HG03571 (cell line): Measurements from ENCODE around the gene GNG3.
"Not testable (repeated sequence)": the region's sequence is repeated elsewhere in the genome, so short reads cannot be mapped to it uniquely, and the experiment has no call there.

Experiments used
- ATAC-seq: cut with Tn5 transposase; IDR thresholded peaks from one replicate; pipeline ENCODE4 v1.9.1; 2021; ENCODE audit not compliant: unreplicated experiment

GNG3 gene

DNA sequence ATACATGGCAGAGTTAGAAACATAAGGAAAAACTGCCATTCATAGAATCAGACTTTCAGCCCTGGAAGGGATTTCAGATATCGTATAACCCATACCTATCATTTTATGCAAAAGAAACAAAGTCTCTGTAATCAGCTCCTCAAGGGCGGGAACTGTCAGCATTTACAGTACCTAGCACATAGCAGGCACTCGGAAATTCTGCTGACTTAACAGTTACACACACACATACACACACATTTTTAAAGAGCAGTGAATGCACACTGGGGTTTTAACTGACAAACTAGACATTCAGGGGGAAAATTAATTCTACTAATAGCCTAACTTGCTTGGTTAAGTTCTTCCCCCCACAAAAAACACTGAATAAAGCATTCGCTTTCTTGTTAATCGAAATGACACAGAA, 8.7 kb downstream of the GNG3 start:
- no peak for ATAC-seq

GRCh38 chr11:62716816-62717215, 9.3 kb downstream of the GNG3 start:
- no peak for ATAC-seq

GRCh38 chr11:62719302-62719978, 12.0 kb downstream of the GNG3 start:
- ATAC-seq: no peak

DNA sequence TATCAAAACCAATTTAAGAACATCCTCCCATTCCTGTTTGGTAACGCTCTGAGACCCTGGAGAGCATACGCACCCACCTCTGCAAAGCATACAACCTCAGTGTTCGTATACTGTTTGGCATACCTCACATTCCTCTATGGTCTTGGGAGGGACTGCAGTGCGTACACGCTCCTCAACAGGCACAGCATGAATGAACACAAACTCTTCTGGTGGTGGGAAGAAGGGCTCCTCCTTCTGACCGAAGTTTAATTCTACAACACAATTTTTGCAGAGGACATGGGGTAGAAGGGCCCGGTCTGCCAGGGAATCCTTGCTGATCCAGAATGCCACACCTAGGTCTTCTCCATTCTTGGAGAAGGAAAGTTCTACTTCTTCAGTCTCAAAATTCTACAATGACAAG, 14.5 kb downstream of the GNG3 start:
- ATAC-seq: no peak

DNA sequence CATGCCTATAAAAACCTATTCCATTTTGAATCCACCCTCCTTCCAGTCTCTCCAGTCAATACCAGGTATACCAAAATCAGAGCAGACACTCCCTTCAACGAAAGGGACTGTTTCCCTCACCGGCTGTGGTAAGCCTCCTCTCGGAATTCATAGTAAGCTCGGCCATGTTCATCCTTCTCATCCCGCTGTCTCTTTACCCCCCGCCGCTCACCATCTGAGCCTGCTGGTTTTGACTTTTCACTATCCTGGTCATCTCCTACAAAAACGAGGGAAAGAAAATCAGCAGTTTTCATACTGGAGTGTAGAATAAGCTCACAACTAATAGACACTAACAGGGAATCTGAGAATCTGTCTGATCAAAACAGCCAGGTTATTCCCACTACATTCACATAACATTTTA, 16.7 kb downstream of the GNG3 start:
- no peak for ATAC-seq

GRCh38 chr11:62725646-62726045, 18.2 kb downstream of the GNG3 start:
- no peak for ATAC-seq

- ATAC-seq: no peak
Observed at GRCh38 chr11:62726156-62726914, 18.9 kb downstream of the GNG3 start.

- no peak for ATAC-seq
Observed at GRCh38 chr11:62726915-62727164, 19.4 kb downstream of the GNG3 start.

- peak; percentile 63 for ATAC-seq
Observed at GRCh38 chr11:62727165-62727871, 19.8 kb downstream of the GNG3 start, which contains the start of gene HNRNPUL2. TSS of gene HNRNPUL2 (minus strand) at chr11:62727457. CDS start at chr11:62727156, 301 bp downstream.

DNA sequence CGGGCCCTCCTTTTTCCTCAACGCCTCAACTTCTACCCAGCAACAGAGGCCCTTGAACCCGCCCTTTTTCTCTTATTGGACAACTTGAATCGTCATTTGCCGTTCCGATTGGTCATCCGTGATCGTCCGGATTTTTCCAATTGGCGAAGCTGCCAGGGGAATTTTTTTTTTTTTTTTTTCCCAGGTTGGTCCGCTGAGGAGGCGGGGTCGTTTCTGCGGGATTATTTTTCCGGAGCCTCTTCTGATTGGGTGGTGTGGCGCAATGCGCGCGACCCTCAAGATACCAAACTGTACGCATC, 20.3 kb downstream of the GNG3 start:
- peak; percentile 44 for ATAC-seq

DNA sequence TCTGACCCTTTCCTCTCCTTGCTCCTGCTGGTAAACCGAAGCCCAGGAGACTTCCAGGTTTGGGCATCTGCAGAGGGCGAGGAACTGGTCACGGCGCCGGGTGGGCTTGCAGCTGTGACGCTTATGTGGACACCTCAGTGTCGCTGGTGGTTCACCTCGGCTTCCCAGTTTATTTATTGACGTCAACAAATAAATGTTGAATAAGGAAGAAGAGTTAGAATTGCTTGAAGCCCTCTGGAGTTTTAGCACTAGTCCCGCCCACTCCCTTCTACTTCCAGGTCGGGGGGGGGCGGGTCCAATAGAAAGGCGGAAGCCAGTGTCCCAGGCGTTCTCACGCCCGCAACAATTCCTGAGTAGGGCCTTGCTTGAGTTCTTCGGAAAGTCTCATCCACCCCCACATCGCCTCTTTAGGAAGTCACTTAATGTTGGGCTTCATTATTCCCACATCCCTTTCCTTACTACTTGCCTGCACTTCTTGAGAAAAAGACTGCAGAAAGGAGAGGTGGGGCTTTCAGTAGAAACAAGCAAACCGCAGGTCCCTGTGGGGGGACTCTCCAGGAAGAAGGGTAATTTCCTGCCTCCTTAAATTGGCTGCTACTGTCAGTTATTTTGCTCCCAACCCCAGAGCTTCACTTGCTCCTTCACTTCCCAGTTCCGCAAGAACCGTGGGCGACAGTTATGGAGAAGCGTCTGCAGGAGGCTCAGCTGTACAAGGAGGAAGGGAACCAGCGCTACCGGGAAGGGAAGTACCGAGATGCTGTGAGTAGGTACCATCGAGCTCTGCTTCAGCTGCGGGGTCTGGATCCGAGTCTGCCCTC, 20.9 kb downstream of the GNG3 start, which contains the start of gene TTC9C:
TSS of gene TTC9C (plus strand) at position 316 of the 818 bp plus-strand sequence. CDS start at position 679, 363 bp downstream.
- peak; percentile 13 for ATAC-seq

- not testable (repeated sequence) for ATAC-seq
Observed at GRCh38 chr11:62730076-62730475, 22.6 kb downstream of the GNG3 start.

GRCh38 chr11:62732830-62733229, 25.4 kb downstream of the GNG3 start:
- no peak for ATAC-seq

DNA sequence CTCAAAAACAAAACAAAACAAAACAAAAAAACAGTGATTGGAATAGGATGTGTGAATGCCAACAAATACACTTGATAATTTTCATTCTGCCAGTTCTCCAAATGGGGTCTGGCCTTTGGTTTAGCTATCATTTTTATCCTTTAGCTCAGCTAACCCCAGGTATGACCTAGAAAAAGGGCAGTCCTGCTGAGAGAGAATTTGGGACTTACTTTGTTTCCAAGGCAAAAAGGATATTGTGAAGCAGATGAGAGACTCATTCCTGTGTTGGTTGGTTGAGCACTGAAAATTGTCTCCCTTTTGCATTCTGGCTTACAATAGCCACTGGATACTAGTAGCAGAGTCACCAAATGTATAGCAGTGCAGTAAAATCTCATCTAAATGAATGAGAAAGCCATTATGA, 29.7 kb downstream of the GNG3 start:
- no peak for ATAC-seq

DNA sequence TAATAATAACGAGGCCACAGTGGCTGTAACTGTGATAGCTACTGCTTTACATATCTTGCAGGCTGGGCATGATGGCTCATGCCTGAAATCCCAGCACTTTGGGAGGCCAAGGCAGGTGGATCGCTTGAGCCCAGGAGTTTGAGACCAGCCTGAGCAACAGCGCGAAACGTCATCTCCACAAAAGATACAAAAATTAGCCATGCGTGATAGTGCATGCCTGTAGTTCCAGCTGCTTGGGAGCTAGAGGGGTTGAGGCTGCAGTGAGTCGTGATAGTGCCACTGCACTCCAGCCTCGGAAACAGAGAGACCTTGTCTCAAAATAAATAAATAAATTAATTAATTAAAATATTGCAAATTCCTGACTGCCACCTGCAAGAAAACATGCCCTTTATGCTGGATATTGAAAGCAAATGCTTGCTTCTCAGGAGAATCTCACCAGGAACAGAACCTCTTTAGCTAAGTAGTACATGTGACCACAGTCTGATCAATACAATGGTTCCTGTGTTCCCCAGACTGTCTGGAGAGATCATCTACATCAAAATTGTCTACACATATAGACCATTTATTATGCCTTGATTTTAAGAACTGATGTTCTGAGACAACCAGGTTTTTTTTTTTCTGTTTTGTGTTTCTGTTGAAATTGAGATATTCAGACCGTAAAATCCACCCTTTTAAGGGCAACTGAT, 40.1 kb downstream of the GNG3 start:
- no peak for ATAC-seq

DNA sequence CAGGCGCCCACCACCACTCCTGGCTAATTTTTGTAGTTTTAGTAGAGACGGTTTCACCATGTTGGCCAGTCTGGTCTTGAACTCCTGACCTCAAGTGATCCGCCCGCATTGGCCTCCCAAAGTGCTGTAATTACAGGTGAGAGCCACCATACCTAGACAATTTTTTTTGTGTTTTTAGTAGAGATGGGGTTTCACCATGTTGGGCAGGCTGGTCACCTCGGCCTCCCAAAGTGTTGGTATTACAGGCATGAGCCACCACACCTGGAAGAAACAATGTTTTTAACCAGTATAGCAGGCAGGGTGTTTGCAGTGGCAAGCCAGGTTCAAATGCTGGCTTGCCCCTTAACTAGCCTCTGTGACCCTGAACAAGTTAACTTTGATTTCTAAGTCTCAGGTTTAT, 42.5 kb downstream of the GNG3 start:
- ATAC-seq: not testable (repeated sequence)

DNA sequence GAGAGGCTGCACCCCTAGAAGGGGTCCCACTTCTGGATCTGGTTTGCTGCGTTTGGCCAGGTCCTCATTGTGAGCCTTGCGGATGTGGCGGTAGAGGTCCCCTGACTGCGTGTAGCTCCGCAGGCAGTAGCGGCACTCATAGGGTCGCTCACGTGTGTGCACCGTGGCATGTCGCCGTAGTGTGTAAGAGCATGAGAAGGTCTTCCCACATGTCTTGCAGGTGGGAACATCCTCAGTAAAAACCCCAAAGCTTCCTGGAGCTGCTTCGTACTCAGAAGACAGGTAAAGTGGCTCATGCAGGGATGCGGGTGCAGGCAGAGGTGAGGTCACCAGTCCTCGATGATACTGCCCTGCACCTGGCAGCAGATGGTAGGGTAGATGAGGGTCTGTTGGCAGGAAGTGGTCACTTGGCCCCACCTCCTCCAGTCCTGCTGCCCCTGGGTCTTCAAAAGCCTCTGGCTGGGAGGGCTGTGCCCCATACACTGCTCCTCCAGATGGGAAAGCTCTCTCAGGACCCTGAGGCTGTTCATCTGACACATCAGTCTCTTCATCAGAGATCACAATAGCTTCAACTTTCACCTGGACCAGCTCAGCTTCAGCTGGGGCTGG, 44.8 kb downstream of the GNG3 start:
- ATAC-seq: no peak

- no peak for ATAC-seq
Observed at GRCh38 chr11:62752994-62753735, 45.7 kb downstream of the GNG3 start.

DNA sequence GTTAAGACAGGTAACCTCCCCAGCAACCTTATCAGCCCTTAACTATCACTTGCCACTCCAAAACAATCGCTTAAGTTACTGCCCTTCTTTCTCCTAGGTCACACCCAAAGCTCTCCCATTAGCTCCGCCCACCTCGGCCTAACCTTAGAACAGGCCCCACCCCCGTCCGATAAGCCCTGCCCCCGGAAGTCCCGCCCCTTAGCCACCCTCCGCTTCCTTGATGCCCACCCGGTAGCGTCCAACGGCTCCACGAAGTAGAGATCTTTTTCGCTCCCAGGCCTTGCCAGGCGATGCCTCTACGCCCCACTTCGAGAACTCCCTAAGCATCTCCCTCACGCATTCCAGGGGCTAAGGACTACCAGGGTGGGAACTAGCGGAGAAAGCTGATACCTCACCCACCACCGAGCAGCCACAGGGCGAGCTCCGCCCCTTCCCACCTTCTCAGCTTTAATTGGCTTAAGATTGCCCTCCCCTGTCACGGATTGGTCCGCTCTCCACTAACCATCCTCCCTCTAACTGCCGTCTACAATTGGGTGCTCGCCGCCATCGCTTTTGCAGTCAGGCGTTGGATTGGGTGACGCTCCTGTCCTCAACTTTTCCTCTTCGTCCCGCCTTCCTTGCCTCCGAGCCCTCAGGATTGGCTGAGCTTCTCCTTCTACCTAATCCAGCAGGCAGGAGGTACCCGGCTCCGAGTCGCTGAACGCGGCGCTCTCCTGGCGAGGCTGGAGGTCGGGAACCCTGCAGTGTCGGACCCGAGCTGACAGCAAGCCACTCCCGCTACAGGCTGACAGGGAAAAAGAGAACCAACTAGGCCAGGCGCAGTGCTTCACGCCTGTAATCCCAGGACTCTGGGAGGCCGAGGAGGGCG, 46.5 kb downstream of the GNG3 start, which contains the start of gene ZBTB3:
TSS of gene ZBTB3 (minus strand) at position 425 of the 868 bp plus-strand sequence. CDS start 496 bp downstream, outside the sequence.
- peak; percentile 91 for ATAC-seq
